Mesenchymal stem cell (in vitro differentiated cells and primary cell): ENCODE data around the gene RADIL.
A peak's percentile ranks its signal among the peaks of the same experiment; 100 is the strongest.

Source experiments
- DNase-seq: peaks from one replicate; pipeline ENCODE4 v3.0.0-alpha.2; 2013
- H2AFZ ChIP-seq: one replicate; pipeline ENCODE4 v1.6.1; 2013; ENCODE audit warnings: low read depth, mild to moderate bottlenecking, control low read depth, inconsistent platforms, low read length, moderate library complexity
- H2AK5ac ChIP-seq: 2 replicates; pipeline ENCODE4 v1.6.1; 2013; ENCODE audit warnings: low read length, moderate library complexity, mild to moderate bottlenecking, inconsistent platforms; ENCODE audit not compliant: severe bottlenecking
- H2BK120ac ChIP-seq: one replicate; pipeline ENCODE4 v1.6.1; 2013; ENCODE audit warnings: low read depth, mild to moderate bottlenecking, inconsistent platforms, low read length, moderate library complexity
- H2BK12ac ChIP-seq, 2 experiments: one replicate each; pipeline ENCODE4 v1.6.1; 2013; ENCODE audit warnings: inconsistent platforms in 2 of 2, low read length in 2 of 2, mild to moderate bottlenecking in 2 of 2, moderate library complexity in 2 of 2, control low read depth in 1 of 2
- H2BK15ac ChIP-seq: one replicate; pipeline ENCODE4 v1.6.1; 2013; ENCODE audit warnings: mild to moderate bottlenecking, low read depth, inconsistent platforms; ENCODE audit not compliant: poor library complexity, severe bottlenecking
- H2BK5ac ChIP-seq: 2 replicates; pipeline ENCODE4 v1.6.1; 2013; ENCODE audit warnings: low read depth, mild to moderate bottlenecking, low read length, control low read depth, inconsistent platforms; ENCODE audit not compliant: poor library complexity, severe bottlenecking
- H3K14ac ChIP-seq, 2 experiments: one replicate each; pipeline ENCODE4 v1.6.1; 2013; ENCODE audit warnings: inconsistent platforms in 2 of 2, low read length in 2 of 2, control low read depth in 1 of 2, mild to moderate bottlenecking in 1 of 2, moderate library complexity in 1 of 2
- H3K18ac ChIP-seq, 2 experiments: one replicate each; pipeline ENCODE4 v1.6.1; 2013; ENCODE audit warnings: inconsistent platforms in 2 of 2, low read length in 2 of 2, control low read depth in 1 of 2, low read depth in 1 of 2, mild to moderate bottlenecking in 1 of 2
- H3K23ac ChIP-seq, 2 experiments: one replicate each; pipeline ENCODE4 v1.6.1; 2013; ENCODE audit warnings: inconsistent platforms in 2 of 2, low read length in 2 of 2, mild to moderate bottlenecking in 2 of 2, moderate library complexity in 2 of 2, control low read depth in 1 of 2
- H3K27ac ChIP-seq: 2 replicates; pipeline ENCODE4 v1.5.1; 2013; ENCODE audit warnings: mild to moderate bottlenecking, moderate library complexity, low read length, control low read depth, inconsistent platforms; ENCODE audit not compliant: poor library complexity, severe bottlenecking
- H3K27me3 ChIP-seq, 2 experiments: 2 replicates each; pipeline versions ENCODE4 v1.6.1 to v1.7.0; 2013; ENCODE audit warnings: low read length in 2 of 2, mild to moderate bottlenecking in 2 of 2, moderate library complexity in 2 of 2, control low read depth in 1 of 2, inconsistent platforms in 1 of 2; ENCODE audit not compliant: control insufficient read depth in 1 of 2, insufficient read depth in 1 of 2
- H3K36me3 ChIP-seq, 2 experiments: 2 replicates each; pipeline versions ENCODE4 v1.6.1 to v1.7.0; 2013; ENCODE audit warnings: low read length in 2 of 2, control low read depth in 1 of 2, inconsistent platforms in 1 of 2, low read depth in 1 of 2, mild to moderate bottlenecking in 1 of 2; ENCODE audit not compliant: insufficient read depth in 2 of 2, control insufficient read depth in 1 of 2
- H3K4ac ChIP-seq, 2 experiments: one replicate each; pipeline ENCODE4 v1.6.1; 2013; ENCODE audit warnings: inconsistent platforms in 2 of 2, low read length in 2 of 2, mild to moderate bottlenecking in 2 of 2, moderate library complexity in 2 of 2, control low read depth in 1 of 2, low read depth in 1 of 2
- H3K4me1 ChIP-seq: 2 replicates; pipeline ENCODE4 v1.6.1; 2013; ENCODE audit warnings: low read depth, low read length, control low read depth; ENCODE audit not compliant: control insufficient read depth, insufficient read depth
- H3K4me2 ChIP-seq: 2 replicates; pipeline ENCODE4 v1.6.1; 2013; ENCODE audit warnings: low read length, mild to moderate bottlenecking, inconsistent platforms; ENCODE audit not compliant: poor library complexity, severe bottlenecking
- H3K4me3 ChIP-seq, 2 experiments: 2 replicates each; pipeline versions ENCODE4 v1.5.1 to v1.7.0; 2013; ENCODE audit warnings: low read length in 2 of 2, mild to moderate bottlenecking in 2 of 2, control low read depth in 1 of 2, low read depth in 1 of 2; ENCODE audit not compliant: insufficient read depth in 1 of 2
- H3K79me1 ChIP-seq: replicated peaks from 2 replicates; pipeline ENCODE4 v1.6.1; 2013; ENCODE audit warnings: mild to moderate bottlenecking, control low read depth, low read length, inconsistent platforms; ENCODE audit not compliant: poor library complexity, severe bottlenecking
- H3K9ac ChIP-seq: 2 replicates; pipeline ENCODE4 v1.7.0; 2013; ENCODE audit warnings: mild to moderate bottlenecking, low read length, moderate library complexity
- H3K9me3 ChIP-seq: 2 replicates; pipeline ENCODE4 v1.7.0; 2013; ENCODE audit warnings: mild to moderate bottlenecking, low read length; ENCODE audit not compliant: control insufficient read depth
- H4K8ac ChIP-seq: one replicate; pipeline ENCODE4 v1.6.1; 2013; ENCODE audit warnings: inconsistent platforms, mild to moderate bottlenecking, low read length, moderate library complexity
- H4K91ac ChIP-seq: one replicate; pipeline ENCODE4 v1.6.1; 2013; ENCODE audit warnings: mild to moderate bottlenecking, low read length, inconsistent platforms
- WGBS: methylation state at CpG from one replicate; pipeline ENCODE4 v1.1.7; 2013; ENCODE audit warnings: mixed read lengths; 5-methylcytosine and 5-hydroxymethylcytosine counted together

The RADIL gene

GRCh38 chr7:4791738-4792536, 91.6 kb downstream of the RADIL start:
- Histone ChIP-seq H3K9ac (no peak overlapping the region), H3K36me3 (peaks cover 46 to 61% of the 10 kb centered on the region in 2 experiments), H3K27ac (no peak overlapping the region), H2AK5ac (no peak overlapping the region), H3K4me1 (peaks cover 4% of the 10 kb centered on the region), H3K23ac (no peak overlapping the region), H3K27me3 (no peaks in the 10 kb centered on the region), H2BK12ac (no peak overlapping the region), H3K9me3 (no peaks in the 10 kb centered on the region), H2BK5ac (no peak overlapping the region), H2BK15ac (no peak overlapping the region), H3K4ac (no peak overlapping the region), H2BK120ac (no peak overlapping the region), H3K4me3 (peak overlapping the region in 1 of 2 experiments; percentile 18), H3K14ac (no peak overlapping the region), H4K8ac (peak overlapping the region; percentile 64), H3K4me2 (no peak overlapping the region), H3K18ac (no peak overlapping the region), H4K91ac (no peak overlapping the region), H2AFZ (no peak overlapping the region), H3K79me1 (peaks cover 8% of the 10 kb centered on the region)
- WGBS, result 77% methylated on average over 45 of the region's 50 CpGs
- peak; percentile 42 for DNase-seq

GRCh38 chr7:4791101-4791737, 92.3 kb downstream of the RADIL start:
- H3K4ac ChIP-seq, result no peak overlapping the region
- H3K9ac ChIP-seq, result no peak overlapping the region
- no peaks in the 10 kb centered on the region for H3K9me3 ChIP-seq
- H2AK5ac ChIP-seq, result no peak overlapping the region
- H3K4me3 ChIP-seq, result no peak overlapping the region
- WGBS, result 97% methylated on average over 25 of the region's 25 CpGs
- peaks cover 4% of the 10 kb centered on the region for H3K4me1 ChIP-seq
- H3K18ac ChIP-seq, result no peak overlapping the region
- DNase-seq, result no peak
- H4K91ac ChIP-seq, result no peak overlapping the region
- no peaks in the 10 kb centered on the region for H3K27me3 ChIP-seq
- H3K79me1 ChIP-seq, result peaks cover 11% of the 10 kb centered on the region
- no peak overlapping the region for H2AFZ ChIP-seq
- no peak overlapping the region for H2BK120ac ChIP-seq
- H3K23ac ChIP-seq, result no peak overlapping the region
- H2BK12ac ChIP-seq, result no peak overlapping the region
- no peak overlapping the region for H3K4me2 ChIP-seq
- H3K14ac ChIP-seq, result no peak overlapping the region
- H3K36me3 ChIP-seq, result peaks cover 52 to 68% of the 10 kb centered on the region in 2 experiments
- H3K27ac ChIP-seq, result no peak overlapping the region
- no peak overlapping the region for H2BK15ac ChIP-seq
- H4K8ac ChIP-seq, result no peak overlapping the region
- H2BK5ac ChIP-seq, result no peak overlapping the region

- Histone ChIP-seq H3K9ac (no peak overlapping the region), H3K4me2 (no peak overlapping the region), H3K9me3 (no peaks in the 10 kb centered on the region), H2AK5ac (no peak overlapping the region), H3K27ac (no peak overlapping the region), H3K18ac (no peak overlapping the region), H2AFZ (no peak overlapping the region), H3K14ac (no peak overlapping the region), H2BK120ac (no peak overlapping the region), H3K79me1 (peaks cover 15% of the 10 kb centered on the region), H2BK5ac (no peak overlapping the region), H3K23ac (no peak overlapping the region), H4K91ac (no peak overlapping the region), H3K27me3 (no peaks in the 10 kb centered on the region), H3K4me3 (no peak overlapping the region), H2BK12ac (no peak overlapping the region), H3K4ac (no peak overlapping the region), H3K36me3 (peaks cover 59 to 75% of the 10 kb centered on the region in 2 experiments), H4K8ac (no peak overlapping the region), H3K4me1 (peaks cover 4% of the 10 kb centered on the region), H2BK15ac (no peak overlapping the region)
- WGBS, result 98% methylated on average over 24 of the region's 24 CpGs
- DNase-seq, result no peak
Measured at GRCh38 chr7:4790516-4790991, 93.0 kb downstream of the RADIL start.

GRCh38 chr7:4790078-4790465, 93.4 kb downstream of the RADIL start:
- no peak overlapping the region for H3K23ac ChIP-seq
- no peak overlapping the region for H3K4ac ChIP-seq
- no peak overlapping the region for H2BK5ac ChIP-seq
- H3K79me1 ChIP-seq, result peaks cover 19% of the 10 kb centered on the region
- no peak overlapping the region for H2AFZ ChIP-seq
- no peak overlapping the region for H3K18ac ChIP-seq
- H2BK15ac ChIP-seq, result no peak overlapping the region
- H3K14ac ChIP-seq, result no peak overlapping the region
- no peak overlapping the region for H3K4me2 ChIP-seq
- H3K36me3 ChIP-seq, result peaks cover 64 to 80% of the 10 kb centered on the region in 2 experiments
- H2AK5ac ChIP-seq, result no peak overlapping the region
- no peak overlapping the region for H2BK12ac ChIP-seq
- no peak overlapping the region for H3K4me3 ChIP-seq
- H2BK120ac ChIP-seq, result no peak overlapping the region
- H3K9me3 ChIP-seq, result no peaks in the 10 kb centered on the region
- no peak overlapping the region for H3K27ac ChIP-seq
- H4K8ac ChIP-seq, result no peak overlapping the region
- peaks cover 4% of the 10 kb centered on the region for H3K4me1 ChIP-seq
- H3K27me3 ChIP-seq, result no peaks in the 10 kb centered on the region
- 94% methylated on average over 9 of the region's 9 CpGs for WGBS
- no peak for DNase-seq
- H3K9ac ChIP-seq, result no peak overlapping the region
- no peak overlapping the region for H4K91ac ChIP-seq
